Urothelium cell line (cell line): ENCODE measurements around the gene PRKN.

Source experiments
- DNase-seq: peaks from one replicate; pipeline ENCODE4 v3.0.0; 2011; ENCODE audit warnings: low spot score, mixed read lengths
- FAIRE-seq: peaks from 2 replicates; lab custom pipeline; 2011; peaks lifted over from hg19 to GRCh38; lab: Jason Lieb, UNC

The PRKN gene

GRCh38 chr6:161446949-161447348 lies 1280.6 kb downstream of the PRKN start:
- FAIRE-seq, result no peak

DNA sequence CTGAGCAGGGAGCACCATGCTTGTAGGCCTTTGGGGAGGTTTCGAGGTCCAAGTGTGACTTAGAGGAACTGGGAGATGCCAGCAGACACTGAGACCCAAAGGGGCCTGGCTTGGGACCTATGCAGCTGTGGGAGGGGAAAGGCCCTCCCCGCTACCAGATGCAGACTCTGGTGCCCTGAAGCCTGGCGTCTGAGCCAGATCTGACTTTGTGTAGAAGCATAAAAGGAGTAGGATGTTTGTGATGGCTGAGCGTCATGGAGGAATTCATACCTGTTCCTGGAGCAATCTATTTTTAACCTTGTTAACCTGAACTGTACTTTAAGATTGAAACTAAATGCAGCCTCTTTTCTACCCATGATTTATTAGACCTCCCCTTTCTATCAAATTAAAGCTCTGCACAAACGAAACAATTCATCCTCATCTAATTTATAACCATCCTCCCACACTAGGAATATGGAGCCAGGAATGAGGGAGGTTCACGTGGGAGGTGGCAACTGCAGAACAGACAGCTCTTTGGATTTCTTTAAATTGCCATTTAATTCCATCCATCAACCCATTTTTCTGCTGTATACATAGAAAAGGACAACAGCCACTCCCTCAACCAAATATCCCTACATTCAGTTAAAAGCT lies 1281.2 kb downstream of the PRKN start:
- DNase-seq (no peak), FAIRE-seq (no peak)

More at GRCh38 chr6:161446949-161447348, 1280.6 kb downstream of the PRKN start:
- no peak for DNase-seq

- FAIRE-seq (no peak), DNase-seq (no peak)
These were observed 1282.4 kb downstream of the PRKN start for GRCh38 chr6:161445021-161445799.

DNA sequence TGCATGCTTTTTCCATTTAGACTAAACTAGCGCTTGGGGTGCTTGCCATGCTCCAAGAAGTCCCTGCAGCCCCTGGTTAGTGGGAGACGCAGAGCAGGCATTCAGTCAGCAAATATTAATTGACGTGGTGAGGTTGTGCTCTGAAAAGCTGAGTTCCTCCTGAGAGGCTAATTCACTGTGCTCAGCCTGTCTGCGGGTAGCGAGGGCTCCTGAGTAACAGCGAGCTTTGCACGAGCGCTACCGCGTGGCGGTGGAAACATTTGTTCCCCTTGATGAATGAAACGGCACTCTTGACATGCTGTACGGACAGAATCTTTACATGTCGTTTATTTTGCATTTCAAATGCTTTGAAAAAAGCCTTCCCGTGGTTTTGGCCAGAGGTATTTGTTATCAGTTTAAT lies 1283.1 kb downstream of the PRKN start:
- DNase-seq (no peak), FAIRE-seq (no peak)

DNA sequence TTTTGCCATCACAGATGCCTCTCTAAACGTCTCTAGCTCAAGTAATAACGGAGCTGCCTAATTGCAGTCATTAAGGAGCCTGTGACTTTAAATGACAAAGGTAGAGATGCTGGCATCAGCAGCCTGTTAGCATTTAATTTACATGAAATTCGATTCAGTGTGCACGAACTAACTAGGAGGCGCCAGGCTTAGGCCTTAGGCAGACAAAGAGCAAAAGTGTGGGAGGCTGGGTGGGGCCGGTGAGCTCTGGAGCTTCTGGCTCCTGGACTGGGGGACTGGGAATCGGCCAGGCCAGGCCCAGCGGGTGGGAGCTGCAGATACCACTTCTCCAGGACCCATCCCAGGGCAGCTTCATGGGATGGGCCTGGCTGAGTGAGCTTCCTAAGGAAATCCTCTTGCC lies 1283.7 kb downstream of the PRKN start:
- FAIRE-seq (no peak), DNase-seq (no peak)

GRCh38 chr6:161442420-161442819 lies 1285.1 kb downstream of the PRKN start:
- FAIRE-seq, result peak; percentile 5
- no peak for DNase-seq

GRCh38 chr6:161440299-161440698 lies 1287.3 kb downstream of the PRKN start:
- FAIRE-seq, result no peak
- DNase-seq, result no peak

DNA sequence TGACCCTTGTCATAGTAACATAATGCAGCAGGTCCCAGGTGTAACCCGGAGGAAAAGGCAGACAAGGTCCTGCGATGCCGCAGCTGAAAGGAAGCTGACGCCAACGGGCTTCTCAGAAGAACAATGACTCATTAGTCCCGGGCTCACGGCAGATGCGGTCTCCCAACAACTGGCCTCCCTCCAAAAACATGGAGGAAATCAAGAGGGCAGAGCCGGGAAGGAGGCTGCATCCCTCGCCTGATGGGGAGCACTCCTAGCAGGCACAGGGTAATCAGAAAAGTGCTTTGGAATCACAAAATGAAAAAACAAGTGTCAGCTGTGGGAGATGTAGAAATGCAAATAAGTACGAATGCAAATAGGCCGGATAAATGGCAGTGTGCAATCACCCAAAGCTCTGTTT lies 1288.5 kb downstream of the PRKN start:
- DNase-seq (peak; percentile 87), FAIRE-seq (peak; percentile 82)

GRCh38 chr6:161438430-161439030 lies 1289.0 kb downstream of the PRKN start:
- DNase-seq (no peak), FAIRE-seq (no peak)

DNA sequence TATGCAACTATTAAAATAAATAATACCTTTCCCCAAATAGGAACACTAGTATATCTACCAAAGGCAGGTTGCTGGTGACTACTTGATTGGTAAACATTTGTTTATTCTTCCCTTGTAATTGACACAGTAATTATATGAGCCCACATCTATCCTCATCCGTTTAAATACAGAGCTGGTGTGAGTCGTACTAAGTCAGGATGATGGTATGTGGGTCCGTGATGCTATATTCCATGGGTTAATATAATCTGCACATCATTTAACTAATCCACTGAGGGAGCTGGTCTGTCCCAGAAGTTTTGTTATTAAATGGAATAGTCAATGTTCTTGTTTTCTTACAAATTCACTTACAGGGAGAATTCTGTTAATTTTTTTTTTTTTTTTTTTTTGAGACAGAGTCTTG lies 1289.7 kb downstream of the PRKN start:
- FAIRE-seq, result no peak
- no peak for DNase-seq

GRCh38 chr6:161436106-161436876 lies 1291.3 kb downstream of the PRKN start:
- no peak for FAIRE-seq
- DNase-seq, result no peak

GRCh38 chr6:161435748-161436070 lies 1291.9 kb downstream of the PRKN start:
- peak; percentile 48 for DNase-seq
- no peak for FAIRE-seq

GRCh38 chr6:161434921-161435747 lies 1292.4 kb downstream of the PRKN start:
- FAIRE-seq (no peak), DNase-seq (peak; percentile 53)

DNA sequence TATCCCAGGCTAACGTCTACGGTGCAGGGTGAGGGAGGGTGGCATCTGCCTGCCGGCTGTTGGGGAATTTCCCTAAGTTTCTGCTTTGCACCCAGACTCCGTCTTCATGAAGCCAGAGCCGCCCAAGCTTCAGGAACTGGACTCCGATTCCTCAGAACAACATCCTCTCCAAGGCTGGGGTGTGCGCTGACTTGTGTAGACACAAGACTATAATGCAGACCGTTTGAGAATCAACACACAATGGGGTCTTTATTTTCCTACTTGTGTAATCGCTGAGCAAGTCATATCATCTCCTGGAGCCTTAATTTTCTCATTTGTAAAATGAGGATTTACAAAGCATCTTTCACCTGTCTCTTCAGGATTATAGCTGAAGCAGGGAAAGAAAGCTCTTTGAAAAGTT lies 1293.2 kb downstream of the PRKN start:
- DNase-seq, result no peak
- FAIRE-seq, result no peak

- DNase-seq (no peak), FAIRE-seq (no peak)
These were observed 1295.0 kb downstream of the PRKN start for GRCh38 chr6:161432546-161432945.

GRCh38 chr6:161429921-161430490 lies 1297.6 kb downstream of the PRKN start:
- DNase-seq, result no peak
- FAIRE-seq, result no peak

GRCh38 chr6:161424421-161424820 lies 1303.1 kb downstream of the PRKN start:
- no peak for FAIRE-seq
- DNase-seq, result no peak

DNA sequence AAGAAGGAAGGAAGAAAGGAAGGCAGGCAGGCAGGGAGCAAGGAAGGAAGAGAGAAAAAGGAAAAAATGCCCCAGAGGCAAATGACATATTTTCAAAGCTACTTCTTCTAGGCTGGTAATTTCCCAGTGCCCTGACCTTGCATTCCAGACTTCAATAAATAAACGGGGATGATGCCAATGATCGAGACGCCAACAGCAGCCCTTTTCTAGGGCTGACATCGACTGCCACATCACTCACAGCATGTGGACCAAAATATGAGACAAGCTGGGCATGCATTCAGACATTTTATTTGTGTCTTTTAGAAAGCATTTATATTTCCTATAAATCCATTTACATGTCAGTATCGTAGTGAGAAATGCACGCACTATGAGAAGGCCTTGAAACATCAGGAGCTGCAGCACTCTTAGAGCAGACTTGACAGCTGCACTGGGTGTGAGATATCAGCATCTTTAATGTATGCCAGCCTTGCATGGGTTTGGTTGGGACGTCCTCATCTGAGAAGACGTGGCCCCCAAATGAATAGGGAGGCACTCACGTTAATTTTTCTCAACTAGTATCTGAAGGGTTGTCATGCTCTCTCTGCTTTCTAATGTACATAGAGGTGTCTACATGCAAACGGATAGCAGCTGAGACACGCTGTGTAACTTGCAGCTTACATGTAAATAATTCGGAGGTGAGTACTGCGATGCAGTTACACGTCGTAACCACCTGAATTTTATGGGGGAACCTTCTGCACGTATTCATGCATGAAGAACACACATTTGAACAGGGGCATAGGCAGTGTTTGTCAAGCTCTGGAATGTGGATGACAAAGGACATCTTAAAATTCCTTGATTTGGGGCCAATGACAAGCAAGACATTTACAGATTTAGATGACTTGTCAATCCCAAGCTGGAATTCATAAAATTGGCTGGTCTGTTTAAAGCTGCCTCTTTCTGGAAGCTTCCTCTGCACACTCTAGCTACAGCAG lies 1304.6 kb downstream of the PRKN start:
- DNase-seq (no peak), FAIRE-seq (no peak)

- FAIRE-seq (peak; percentile 52), DNase-seq (peak; percentile 50)
These were observed 1309.1 kb downstream of the PRKN start for GRCh38 chr6:161418463-161418945.
